Naive thymus-derived CD4-positive, alpha-beta T cell (primary cell): ENCODE results near the gene SDS. TPM values are rescaled to one million over a fixed set of nuclear protein-coding genes. Genes with fewer than 3 reads are reported as not detected.
A peak's percentile ranks its signal among the peaks of the same experiment; 100 is the strongest.

Experiments
- ATAC-seq: fragments of 150-1000 bp; cut with Tn5 transposase; 2 replicates; pipeline ENCODE4 v1.10.0; 2021; ENCODE audit warnings: mild to moderate bottlenecking, moderate library complexity
- CTCF ChIA-PET: fragments of 350-600 bp; sonication (Branson Sonifier 250); formaldehyde crosslinking; loops from one replicate; lab custom pipeline; 2021; ENCODE audit warnings: antibody characterized with exemption; lab: Charles Lee
- POLR2A ChIA-PET: fragments of 350-600 bp; sonication (Branson Sonifier 250); formaldehyde crosslinking; loops from one replicate; lab custom pipeline; 2021; ENCODE audit warnings: antibody characterized with exemption, inconsistent platforms; lab: Charles Lee
- DNase-seq, 9 donors: peaks; one replicate each; pipeline versions ENCODE4 v3.0.0 to v3.0.0-alpha.2; 2020 to 2022; ENCODE audit warnings: mixed read lengths in 1 of 9
- H3K27ac ChIP-seq: one replicate; pipeline ENCODE4 v1.7.0; 2013; ENCODE audit warnings: mild to moderate bottlenecking, low read depth, low read length, moderate library complexity
- H3K27me3 ChIP-seq, 2 donors: one replicate each; pipeline ENCODE4 v1.7.0; 2013; ENCODE audit warnings: low read length in 2 of 2, mild to moderate bottlenecking in 2 of 2, moderate library complexity in 2 of 2; ENCODE audit not compliant: control insufficient read depth in 2 of 2, insufficient read depth in 2 of 2
- H3K36me3 ChIP-seq, 3 experiments: 1 replicate in 2 of 3; 2 replicates in 1 of 3; pipeline ENCODE4 v1.7.0; 2013; ENCODE audit warnings: low read length in 3 of 3, mild to moderate bottlenecking in 3 of 3, moderate library complexity in 1 of 3; ENCODE audit not compliant: insufficient read depth in 3 of 3, control insufficient read depth in 2 of 3
- H3K4me1 ChIP-seq, 2 donors: one replicate each; pipeline ENCODE4 v1.7.0; 2013; ENCODE audit warnings: low read length in 2 of 2, mild to moderate bottlenecking in 2 of 2, moderate library complexity in 1 of 2; ENCODE audit not compliant: control insufficient read depth in 2 of 2, insufficient read depth in 2 of 2
- H3K4me3 ChIP-seq: 2 replicates; pipeline ENCODE4 v1.7.0; 2013; ENCODE audit warnings: mild to moderate bottlenecking, low read length
- H3K9me3 ChIP-seq, 3 experiments: 1 replicate in 2 of 3; 2 replicates in 1 of 3; pipeline ENCODE4 v1.7.0; 2013; ENCODE audit warnings: low read length in 3 of 3; ENCODE audit not compliant: control insufficient read depth in 2 of 3
- H3K27ac Mint-ChIP-seq, 9 donors: one replicate each; pipeline ENCODE4 v1.8.0; 2020 to 2022; ENCODE audit warnings: mixed read lengths in 9 of 9, mild to moderate bottlenecking in 8 of 9, moderate library complexity in 5 of 9, inconsistent platforms in 2 of 9
- H3K27me3 Mint-ChIP-seq, 5 donors: one replicate each; pipeline ENCODE4 v1.8.0; 2021 to 2022; ENCODE audit warnings: mixed read lengths in 5 of 5, mild to moderate bottlenecking in 1 of 5
- H3K36me3 Mint-ChIP-seq, 5 donors: one replicate each; pipeline ENCODE4 v1.8.0; 2020 to 2022; ENCODE audit warnings: mixed read lengths in 5 of 5, mild to moderate bottlenecking in 3 of 5, inconsistent platforms in 1 of 5
- H3K4me1 Mint-ChIP-seq, 7 donors: one replicate each; pipeline ENCODE4 v1.8.0; 2020 to 2022; ENCODE audit warnings: mixed read lengths in 7 of 7, mild to moderate bottlenecking in 3 of 7, inconsistent platforms in 1 of 7
- H3K4me3 Mint-ChIP-seq, 10 donors: one replicate each; pipeline ENCODE4 v1.8.0; 2020 to 2022; ENCODE audit warnings: mild to moderate bottlenecking in 10 of 10, mixed read lengths in 10 of 10, moderate library complexity in 6 of 10, inconsistent platforms in 2 of 10
- H3K9me3 Mint-ChIP-seq, 11 donors: one replicate each; pipeline ENCODE4 v1.8.0; 2020 to 2022; ENCODE audit warnings: mixed read lengths in 11 of 11, mild to moderate bottlenecking in 4 of 11, inconsistent platforms in 1 of 11, moderate library complexity in 1 of 11
- intact Hi-C, 2 donors: fragments of 100-400 bp; cut with micrococcal nuclease; formaldehyde crosslinking; loops; one replicate each; pipeline ENCODE4 v1.15.1; 2023
- polyA plus RNA-seq, 2 donors: library from polyadenylated mRNA; unstranded; fragments of 300-500 nt; fragmentation: Illumina TruSeq; gene quantifications; one replicate each; pipeline ENCODE4 v1.2.3, GENCODE V29; 2021
- total RNA-seq, 6 experiments: library from RNA in 5 of 6; stranded (reverse) in 5 of 6; gene quantifications; 1 replicate in 5 of 6; 2 replicates in 1 of 6; pipeline ENCODE4 v1.2.3 and lab custom pipeline; 2021 to 2026

The SDS gene
- total and polyA plus RNA-seq, 7 experiments from 2014 or later, result 0.51 to 1.3 (median 0.76) TPM; not detected in 4

GRCh38 chr12:113395119-113395518 lies 8.6 kb downstream of the SDS start:
- Mint-ChIP-seq H3K4me1 (no peaks in the 10 kb centered on the region), H3K27ac (no peak overlapping the region), H3K36me3 (peaks cover 0 to 5% (median 0%) of the 10 kb centered on the region in 5 donors), H3K4me3 (no peak overlapping the region), H3K9me3 (peaks cover 0 to 2% (median 0%) of the 10 kb centered on the region in 11 donors), H3K27me3 (peaks cover 0 to under 1% (median 0%) of the 10 kb centered on the region in 5 donors)
- H3K27me3 ChIP-seq, result no peaks in the 10 kb centered on the region
- CTCF ChIA-PET, result interaction anchor here (0.6 kb wide), 1 partner anchor 198 kb away, joined by 3 read pairs; no protein-coding TSS in a partner anchor
- ATAC-seq, result no peak
- no peak overlapping the region for H3K27ac ChIP-seq
- DNase-seq, result no peak
- H3K36me3 ChIP-seq, result peaks cover 0 to 12% (median 0%) of the 10 kb centered on the region in 3 experiments
- H3K4me3 ChIP-seq, result no peak overlapping the region
- intact Hi-C loops, result no loop called here
- no peaks in the 10 kb centered on the region for H3K9me3 ChIP-seq
- POLR2A ChIA-PET, result no interaction called here
- no peaks in the 10 kb centered on the region for H3K4me1 ChIP-seq

- no peak overlapping the region for H3K27ac ChIP-seq
- H3K36me3 Mint-ChIP-seq, result peaks cover 0 to 5% (median 3%) of the 10 kb centered on the region in 5 donors
- ATAC-seq, result no peak
- no peak for DNase-seq
- no peaks in the 10 kb centered on the region for H3K9me3 ChIP-seq
- no peak overlapping the region for H3K4me3 ChIP-seq
- H3K27me3 Mint-ChIP-seq, result no peaks in the 10 kb centered on the region
- H3K4me1 Mint-ChIP-seq, result no peaks in the 10 kb centered on the region
- CTCF ChIA-PET, result no interaction called here
- no peak overlapping the region for H3K4me3 Mint-ChIP-seq
- H3K27me3 ChIP-seq, result no peaks in the 10 kb centered on the region
- H3K4me1 ChIP-seq, result no peaks in the 10 kb centered on the region
- H3K9me3 Mint-ChIP-seq, result peaks cover 0 to 2% (median 0%) of the 10 kb centered on the region in 11 donors
- peaks cover 0 to 21% (median 0%) of the 10 kb centered on the region in 3 experiments for H3K36me3 ChIP-seq
- POLR2A ChIA-PET, result no interaction called here
- peak overlapping the region in 2 of 9 donors; percentile 64 to 83 for H3K27ac Mint-ChIP-seq
- intact Hi-C loops, result no loop called here
Measured at GRCh38 chr12:113393749-113394148, 9.9 kb downstream of the SDS start.

GRCh38 chr12:113392988-113393579 lies 10.6 kb downstream of the SDS start:
- intact Hi-C loops, result no loop called here
- Mint-ChIP-seq H3K36me3 (peaks cover 0 to 6% (median 3%) of the 10 kb centered on the region in 5 donors), H3K9me3 (peaks cover 0 to 2% (median 0%) of the 10 kb centered on the region in 11 donors), H3K4me1 (no peaks in the 10 kb centered on the region), H3K27ac (peak overlapping the region in 2 of 9 donors; percentile 44 to 64), H3K27me3 (no peaks in the 10 kb centered on the region), H3K4me3 (no peak overlapping the region)
- Histone ChIP-seq H3K9me3 (no peaks in the 10 kb centered on the region), H3K4me3 (no peak overlapping the region), H3K27me3 (no peaks in the 10 kb centered on the region), H3K36me3 (peaks cover 0 to 26% (median 0%) of the 10 kb centered on the region in 3 experiments), H3K4me1 (no peaks in the 10 kb centered on the region), H3K27ac (no peak overlapping the region)
- DNase-seq, result no peak
- ATAC-seq, result no peak
- ChIA-PET CTCF (no interaction called here), POLR2A (no interaction called here)

DNA sequence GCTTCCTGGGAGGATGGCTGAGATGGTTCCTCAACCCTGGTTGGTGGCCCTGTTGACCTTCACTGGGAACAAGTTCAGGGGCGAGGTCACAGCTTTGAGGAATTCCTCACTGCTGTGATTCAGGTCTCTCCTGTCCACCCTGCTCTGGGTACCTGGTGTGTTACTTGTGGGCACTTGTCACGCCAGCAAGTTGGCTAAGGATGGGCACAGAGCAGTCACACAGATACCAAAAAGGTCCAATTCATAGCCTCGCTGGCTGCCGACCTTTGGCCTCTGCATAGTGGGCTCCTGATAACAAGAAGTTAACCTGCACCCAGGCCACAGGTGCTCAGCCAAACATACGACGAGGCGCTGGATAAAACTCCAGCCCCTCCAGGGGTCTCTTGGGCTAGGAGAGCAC lies 11.2 kb downstream of the SDS start:
- H3K27ac ChIP-seq, result no peak overlapping the region
- H3K9me3 ChIP-seq, result no peaks in the 10 kb centered on the region
- DNase-seq (no peak), ATAC-seq (no peak)
- no peaks in the 10 kb centered on the region for H3K27me3 ChIP-seq
- ChIA-PET POLR2A (no interaction called here), CTCF (no interaction called here)
- no peak overlapping the region for H3K4me3 ChIP-seq
- H3K36me3 ChIP-seq, result peaks cover 0 to 29% (median 0%) of the 10 kb centered on the region in 3 experiments
- peaks cover 0 to 2% (median 0%) of the 10 kb centered on the region in 11 donors for H3K9me3 Mint-ChIP-seq
- no peak overlapping the region for H3K27ac Mint-ChIP-seq
- peaks cover 0 to 10% (median 3%) of the 10 kb centered on the region in 5 donors for H3K36me3 Mint-ChIP-seq
- intact Hi-C loops, result no loop called here
- H3K27me3 Mint-ChIP-seq, result no peaks in the 10 kb centered on the region
- H3K4me1 ChIP-seq, result no peaks in the 10 kb centered on the region
- H3K4me3 Mint-ChIP-seq, result no peak overlapping the region
- H3K4me1 Mint-ChIP-seq, result no peaks in the 10 kb centered on the region

DNA sequence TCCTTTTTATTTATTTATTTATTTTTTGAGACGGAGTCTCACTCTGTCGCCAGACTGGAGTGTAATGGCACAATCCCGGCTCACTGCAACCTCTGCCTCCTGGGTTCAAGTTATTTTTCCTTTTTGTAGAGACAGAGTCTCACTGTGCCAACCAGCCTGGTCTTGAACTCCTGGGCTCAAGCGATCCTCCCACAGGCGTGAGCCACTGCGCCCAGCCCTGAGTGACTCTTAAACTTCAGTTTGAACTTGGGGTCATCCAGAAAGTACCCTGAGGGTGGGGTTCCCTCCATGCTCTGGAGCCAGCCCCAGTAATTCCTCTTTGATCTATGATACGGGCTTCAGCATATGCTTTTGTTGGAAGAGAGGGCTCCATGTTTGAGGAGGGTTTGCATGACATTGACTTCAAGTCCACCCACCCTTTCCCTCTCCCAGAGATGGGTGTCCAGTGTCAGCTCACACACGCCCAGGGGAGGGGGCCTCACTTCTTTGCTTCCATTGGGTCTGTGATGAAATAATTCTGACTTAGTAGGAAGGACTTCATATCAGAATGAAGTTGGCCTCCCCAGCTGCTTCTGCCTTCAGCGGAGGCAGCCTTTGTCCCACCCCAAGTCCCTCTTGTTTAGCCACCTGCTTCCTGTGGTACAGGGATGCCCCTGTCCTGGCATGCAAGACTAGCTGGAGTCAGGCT lies 11.9 kb downstream of the SDS start:
- Mint-ChIP-seq H3K36me3 (peaks cover 0 to 17% (median 3%) of the 10 kb centered on the region in 5 donors), H3K4me1 (no peaks in the 10 kb centered on the region), H3K9me3 (peaks cover 0 to 2% (median 0%) of the 10 kb centered on the region in 11 donors), H3K27ac (no peak overlapping the region), H3K27me3 (no peaks in the 10 kb centered on the region), H3K4me3 (no peak overlapping the region)
- Histone ChIP-seq H3K36me3 (peaks cover 0 to 36% (median 0%) of the 10 kb centered on the region in 3 experiments), H3K9me3 (no peaks in the 10 kb centered on the region), H3K4me1 (no peaks in the 10 kb centered on the region), H3K27ac (no peak overlapping the region), H3K4me3 (no peak overlapping the region), H3K27me3 (no peaks in the 10 kb centered on the region)
- POLR2A ChIA-PET, result no interaction called here
- CTCF ChIA-PET, result no interaction called here
- ATAC-seq, result no peak
- no peak for DNase-seq
- intact Hi-C loops, result no loop called here

DNA sequence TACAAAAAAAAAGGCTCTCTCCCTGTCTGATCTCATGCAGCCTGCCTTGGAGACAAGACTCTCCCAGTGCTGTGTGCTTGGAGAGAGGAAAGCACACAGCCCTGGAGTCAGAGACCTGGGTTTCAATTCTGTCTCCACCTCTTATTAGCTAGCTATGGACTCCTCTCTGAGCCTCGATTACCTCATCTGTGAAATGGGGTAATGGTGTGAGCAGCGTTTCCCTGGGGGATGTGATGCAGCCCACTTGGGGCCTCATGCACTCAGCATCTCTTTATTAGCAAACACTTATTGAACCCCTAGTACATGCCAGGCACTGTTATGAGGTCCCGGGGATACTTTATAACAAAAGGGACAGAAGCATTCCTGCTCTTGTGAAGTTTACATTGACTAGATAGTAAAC lies 12.5 kb downstream of the SDS start:
- Mint-ChIP-seq H3K27ac (peak overlapping the region in 1 of 9 donors; percentile 80), H3K9me3 (no peaks in the 10 kb centered on the region), H3K27me3 (no peaks in the 10 kb centered on the region), H3K4me3 (no peak overlapping the region), H3K36me3 (peaks cover 0 to 19% (median 3%) of the 10 kb centered on the region in 5 donors), H3K4me1 (no peaks in the 10 kb centered on the region)
- Histone ChIP-seq H3K27ac (no peak overlapping the region), H3K27me3 (no peaks in the 10 kb centered on the region), H3K4me3 (no peak overlapping the region), H3K36me3 (peaks cover 0 to 40% (median 0%) of the 10 kb centered on the region in 3 experiments), H3K9me3 (no peaks in the 10 kb centered on the region), H3K4me1 (no peaks in the 10 kb centered on the region)
- intact Hi-C loops, result no loop called here
- DNase-seq (no peak), ATAC-seq (no peak)
- CTCF ChIA-PET, result no interaction called here
- POLR2A ChIA-PET, result no interaction called here
